COLO668 (cell line): Measurements from ENCODE around the gene EFCAB11.
"Not testable (repeated sequence)": the region's sequence is repeated elsewhere in the genome, so short reads cannot be mapped to it uniquely, and the experiment has no call there.

Experiments
- DNase-seq: peaks from one replicate; lab custom pipeline; 2025; ENCODE audit not compliant: unreplicated experiment; lab: John Stamatoyannopoulos, UW

The EFCAB11 gene

DNA sequence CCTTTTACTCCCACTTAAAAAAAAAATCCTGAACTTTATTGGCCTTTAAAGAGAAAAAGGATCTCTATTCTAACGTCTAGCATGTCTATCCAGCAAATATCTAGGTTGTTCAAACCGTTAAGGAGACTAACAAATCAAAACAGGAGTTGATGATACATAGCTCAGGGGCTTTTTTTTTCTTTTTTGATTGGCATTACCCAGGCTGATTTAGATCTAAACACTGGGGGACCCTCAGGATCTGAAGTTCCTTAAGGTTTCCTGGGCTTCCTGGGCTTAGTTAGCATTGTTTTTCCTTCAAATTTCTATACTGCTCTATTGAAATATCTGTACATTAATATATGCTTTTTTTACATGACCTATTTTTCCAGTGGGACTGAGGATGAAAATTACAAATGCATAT lies 42.3 kb downstream of the EFCAB11 start:
- DNase-seq = no peak

DNA sequence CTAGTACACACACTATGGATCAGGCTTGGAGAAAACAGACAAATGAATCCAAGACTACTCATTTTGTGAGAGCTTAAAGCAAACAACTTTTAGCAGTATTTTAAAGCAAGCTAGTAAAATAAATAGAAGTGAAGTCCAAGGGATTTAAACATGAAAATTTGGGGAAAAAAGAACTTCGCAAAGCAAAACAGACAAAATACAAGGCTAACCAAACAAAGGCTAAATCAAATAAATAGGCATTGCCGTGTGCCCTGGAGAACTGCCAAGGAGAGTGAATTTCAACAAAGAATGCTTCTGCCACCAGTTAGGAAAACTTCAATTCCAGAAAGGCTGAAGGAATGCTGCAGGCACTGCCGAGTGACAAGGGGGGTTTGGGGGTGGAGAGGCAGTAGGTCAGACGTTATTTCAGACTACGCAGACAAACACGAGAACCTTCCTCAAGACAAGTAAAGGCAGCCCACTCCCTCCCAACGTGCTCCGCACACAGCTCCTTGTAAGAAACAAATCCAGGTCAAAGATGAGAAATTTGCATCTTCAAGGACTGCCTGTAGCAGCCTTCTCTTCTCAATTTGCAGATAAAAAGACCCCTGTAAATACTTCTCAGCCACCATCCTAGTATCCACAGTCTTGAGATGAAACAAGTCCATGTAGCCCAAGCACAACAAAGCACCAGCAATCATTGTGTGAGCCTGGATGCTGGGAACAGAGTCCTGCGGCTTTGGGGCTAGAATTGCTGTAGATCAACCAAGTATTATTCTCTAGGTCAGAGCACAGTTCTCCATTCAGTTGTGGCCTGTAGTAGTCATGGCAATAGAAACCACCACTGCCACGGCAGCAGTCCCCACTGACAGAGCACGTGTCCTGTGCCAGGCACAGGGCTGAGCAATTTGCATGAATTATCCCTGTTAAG lies 43.3 kb downstream of the EFCAB11 start:
- no peak for DNase-seq

DNA sequence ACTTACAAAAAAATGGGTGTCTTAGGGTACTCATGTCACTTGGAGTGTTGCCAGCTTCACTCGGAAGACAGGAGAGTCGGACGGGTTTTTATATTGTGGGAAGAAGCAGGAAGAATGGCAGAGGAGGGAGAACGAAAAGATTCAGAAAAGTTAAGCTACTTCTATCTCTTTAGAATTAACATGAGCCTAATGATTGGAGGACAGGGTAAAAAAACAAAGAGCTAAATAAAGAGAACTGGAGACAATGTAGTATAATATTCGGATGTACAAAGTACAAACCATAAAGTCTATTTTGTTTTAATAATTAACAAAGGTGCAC lies 43.9 kb downstream of the EFCAB11 start:
- no peak for DNase-seq

DNA sequence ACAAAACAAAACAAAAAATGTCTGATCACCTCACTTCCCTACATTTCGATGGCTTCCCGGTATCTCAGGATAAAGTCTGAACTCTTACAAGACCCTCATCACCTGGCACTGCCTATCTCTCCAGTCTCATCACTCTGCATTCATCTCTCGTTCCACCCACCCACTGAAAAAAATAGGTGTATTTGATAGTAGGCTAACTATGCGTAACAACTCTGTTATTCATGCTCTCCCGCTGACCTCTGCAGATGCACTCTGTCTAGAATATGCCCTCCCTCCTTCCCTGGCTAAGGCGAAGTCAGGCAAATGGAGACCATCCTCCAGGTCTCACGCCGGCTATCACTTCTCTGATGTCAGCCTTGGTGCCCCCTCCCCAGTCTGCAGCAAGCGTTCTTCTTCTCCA lies 44.9 kb downstream of the EFCAB11 start:
- DNase-seq = no peak

DNA sequence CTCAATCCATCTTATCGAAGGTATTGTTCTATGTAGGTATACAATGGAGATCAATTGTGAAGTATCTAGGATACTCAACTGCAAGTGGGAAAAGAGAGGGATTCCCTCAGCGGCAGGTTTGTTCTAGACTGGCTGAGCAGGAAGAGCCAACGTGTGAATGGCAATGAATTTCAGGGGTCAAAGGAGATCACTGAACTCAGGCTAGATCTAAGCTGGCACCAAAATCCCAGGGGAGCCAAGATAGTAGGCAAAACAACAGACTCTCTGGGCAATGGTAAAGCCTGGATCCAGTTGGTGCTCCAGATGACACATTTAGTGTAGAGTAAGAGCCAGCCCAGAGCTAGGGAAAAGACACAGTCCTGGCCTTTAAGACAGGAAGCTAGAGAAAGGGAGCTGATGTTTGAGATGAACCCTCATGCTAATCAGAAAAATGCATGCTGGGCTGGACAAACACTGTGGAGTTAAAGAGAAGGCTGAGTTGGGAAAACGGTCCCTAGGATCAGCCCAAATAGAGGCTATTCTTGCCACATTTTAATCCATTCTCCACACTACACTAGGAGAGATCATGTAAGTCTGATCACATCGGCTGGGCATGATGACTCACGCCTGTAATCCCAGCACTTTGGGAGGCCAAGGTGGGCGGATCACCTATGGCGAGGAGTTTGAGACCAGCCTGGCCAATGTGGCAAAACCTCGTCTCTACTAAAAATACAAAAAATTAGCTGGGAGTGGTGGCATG lies 45.6 kb downstream of the EFCAB11 start:
- no peak for DNase-seq

DNA sequence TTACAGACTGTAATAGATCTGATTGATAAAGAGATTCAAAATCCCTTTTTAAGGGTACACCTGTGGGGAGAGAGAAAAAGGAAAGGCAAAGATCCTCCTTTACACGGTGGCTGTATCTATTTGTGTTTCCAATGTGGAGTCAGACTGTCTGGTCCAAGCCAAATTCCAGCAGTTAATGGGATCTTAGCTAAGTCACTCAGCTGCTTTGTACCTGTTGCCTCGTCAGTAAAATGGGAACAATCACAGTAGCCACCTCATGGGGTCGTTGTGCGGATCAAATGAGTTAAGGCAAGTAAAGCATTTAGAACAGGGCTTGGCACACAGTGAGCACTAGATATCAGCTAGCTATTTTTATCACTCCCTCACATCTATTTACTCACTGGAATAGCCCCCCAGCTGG lies 46.9 kb downstream of the EFCAB11 start:
- DNase-seq = no peak

DNA sequence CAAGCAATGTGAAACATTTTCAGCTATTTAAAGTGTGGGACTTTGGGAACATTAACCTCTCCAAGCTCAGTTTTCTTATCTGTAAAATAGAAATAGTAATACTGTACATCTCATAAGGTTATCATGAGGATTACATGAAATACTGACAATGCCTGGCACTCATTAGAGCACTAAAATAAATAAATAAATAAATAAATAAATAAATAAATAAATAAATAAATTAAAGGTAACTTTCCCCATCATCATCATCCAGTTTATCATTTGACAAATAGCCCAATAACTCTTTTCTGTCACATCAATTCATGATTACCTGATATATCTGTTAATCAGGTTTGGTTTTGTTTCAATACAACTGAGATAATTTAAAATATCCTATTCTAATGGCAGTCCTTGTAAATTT lies 48.5 kb downstream of the EFCAB11 start:
- DNase-seq = no peak

DNA sequence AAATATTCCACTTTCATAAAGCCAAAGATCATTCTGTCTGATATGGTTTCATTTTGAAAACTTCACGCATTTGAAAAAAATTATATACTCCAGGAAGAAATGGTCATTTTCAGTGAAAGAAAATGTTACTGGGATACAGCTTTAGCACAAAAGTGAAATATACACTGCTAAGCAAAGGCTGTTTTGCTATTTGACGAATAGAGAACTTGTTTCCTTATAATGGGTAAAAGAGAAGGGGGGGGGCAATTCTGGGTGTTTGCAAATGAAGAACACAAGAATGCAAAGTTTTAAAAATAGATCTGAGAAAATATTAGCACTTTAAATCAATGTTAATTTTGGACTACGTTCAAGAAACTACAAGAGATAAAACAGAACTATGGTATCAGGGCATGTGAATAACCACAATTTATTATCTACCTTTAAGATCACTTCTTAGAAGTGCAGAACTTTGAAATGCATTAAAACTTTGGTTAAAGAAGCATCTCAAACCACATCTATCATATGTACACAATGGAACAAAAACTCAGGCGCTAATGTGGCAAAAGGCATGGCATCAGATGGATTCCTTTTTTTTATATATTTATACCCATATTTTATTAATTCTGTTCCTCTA lies 51.1 kb downstream of the EFCAB11 start:
- DNase-seq = no peak

DNA sequence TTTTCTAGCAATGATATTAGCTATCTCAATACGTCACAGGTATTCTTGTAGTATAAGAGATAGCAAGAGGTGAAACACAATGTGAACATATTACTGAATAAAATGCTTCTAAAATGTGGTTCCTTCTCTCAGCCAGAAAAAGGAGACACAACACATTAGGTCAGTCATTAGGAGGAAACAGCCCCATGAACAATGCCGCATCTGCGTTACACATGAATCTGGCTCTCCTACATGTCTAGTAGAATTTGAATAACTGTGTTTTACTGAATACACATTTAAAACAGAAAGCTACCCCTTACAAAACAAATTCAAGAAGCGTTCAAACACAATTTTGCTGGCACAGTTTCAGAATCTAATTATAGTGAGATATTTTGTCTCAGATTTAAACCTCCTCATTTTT lies 51.6 kb downstream of the EFCAB11 start:
- DNase-seq = no peak

DNA sequence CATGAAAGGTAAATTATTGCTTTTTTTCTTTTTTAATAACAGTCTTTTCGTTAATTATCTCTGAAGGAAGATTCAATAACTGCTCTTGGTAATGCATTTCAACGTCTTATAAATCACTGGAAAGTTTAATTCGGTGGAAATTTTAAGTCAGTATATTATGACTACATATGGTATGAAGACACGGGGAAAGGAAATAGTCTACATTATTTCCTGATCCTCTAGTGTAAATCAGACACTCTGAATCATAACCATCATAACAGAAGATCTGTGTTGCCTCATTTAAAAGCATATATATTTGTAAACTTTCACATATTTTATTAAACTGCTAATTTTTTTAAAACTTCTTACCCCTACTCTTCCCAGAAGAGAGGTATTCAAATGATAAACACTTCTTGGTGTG lies 53.7 kb downstream of the EFCAB11 start:
- DNase-seq = no peak

DNA sequence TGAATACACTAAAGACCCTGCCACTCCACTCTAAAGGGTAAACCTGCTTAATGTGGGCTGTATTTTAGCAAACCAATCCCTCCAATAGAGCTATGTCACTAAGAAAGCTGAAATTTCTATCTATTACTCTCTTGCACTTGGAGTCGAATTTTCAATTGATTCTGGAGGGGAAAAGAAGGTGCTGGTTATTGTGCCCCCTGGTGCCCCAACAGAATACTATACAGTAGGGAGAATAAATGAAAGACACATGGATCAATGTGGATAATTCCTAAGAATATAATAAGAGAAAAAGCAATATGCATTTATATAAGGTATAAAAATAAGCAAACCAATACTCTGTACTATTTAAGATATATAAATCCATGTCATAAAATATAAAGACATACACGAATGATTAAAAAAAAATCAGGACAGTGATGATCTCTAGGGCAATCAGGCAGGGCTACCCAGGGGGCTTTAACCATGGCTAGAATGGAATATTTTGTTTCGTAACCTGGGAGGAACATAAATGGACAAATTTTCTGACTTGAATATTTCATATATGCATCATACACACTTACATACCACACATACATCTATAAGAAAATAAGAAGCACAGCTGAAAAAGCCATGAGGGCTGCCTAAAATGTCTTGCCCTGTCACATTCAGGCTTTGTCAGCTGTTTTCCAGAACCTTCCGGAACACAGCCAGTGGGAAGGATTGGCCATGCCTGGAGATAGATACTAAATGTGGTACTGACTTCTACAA lies 54.4 kb downstream of the EFCAB11 start:
- DNase-seq = peak; percentile 39

DNA sequence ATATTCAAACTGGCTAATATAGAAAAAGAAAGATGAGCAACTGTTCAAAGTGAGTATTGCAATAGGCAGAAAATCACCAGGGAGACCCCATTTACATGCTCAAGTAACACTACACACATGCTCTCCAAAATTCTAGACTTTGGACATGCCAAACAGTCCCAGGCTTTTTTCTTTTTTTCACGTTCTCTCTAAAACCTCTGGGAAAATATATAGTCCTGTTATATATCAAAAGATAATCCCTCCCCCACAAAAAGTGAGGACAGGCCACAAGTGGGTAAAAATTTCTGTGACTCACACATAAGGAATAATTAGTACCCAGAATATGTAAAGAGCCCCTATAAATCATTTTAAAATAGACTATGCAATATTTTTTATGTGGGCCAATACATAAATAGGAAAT lies 55.2 kb downstream of the EFCAB11 start:
- no peak for DNase-seq

DNA sequence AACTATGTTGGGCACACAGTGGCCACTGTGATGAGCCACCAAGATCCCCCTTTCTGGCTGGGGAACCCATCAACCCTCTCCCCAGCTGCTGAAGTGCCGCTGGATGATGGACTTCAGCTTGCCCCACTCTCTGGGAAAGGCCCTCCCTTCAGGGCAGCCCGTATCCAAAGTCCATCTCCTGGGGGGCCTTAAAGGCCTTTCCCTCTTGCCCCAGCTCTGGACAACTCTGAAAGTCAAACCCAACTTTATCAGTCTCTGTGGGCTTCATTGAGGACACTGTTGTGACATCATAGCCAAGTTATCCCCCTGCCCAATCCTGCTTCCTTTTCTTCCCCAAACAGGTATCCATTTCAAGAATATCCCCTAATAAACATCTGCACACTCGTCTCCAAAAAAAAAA lies 61.1 kb downstream of the EFCAB11 start:
- not testable (repeated sequence) for DNase-seq

DNA sequence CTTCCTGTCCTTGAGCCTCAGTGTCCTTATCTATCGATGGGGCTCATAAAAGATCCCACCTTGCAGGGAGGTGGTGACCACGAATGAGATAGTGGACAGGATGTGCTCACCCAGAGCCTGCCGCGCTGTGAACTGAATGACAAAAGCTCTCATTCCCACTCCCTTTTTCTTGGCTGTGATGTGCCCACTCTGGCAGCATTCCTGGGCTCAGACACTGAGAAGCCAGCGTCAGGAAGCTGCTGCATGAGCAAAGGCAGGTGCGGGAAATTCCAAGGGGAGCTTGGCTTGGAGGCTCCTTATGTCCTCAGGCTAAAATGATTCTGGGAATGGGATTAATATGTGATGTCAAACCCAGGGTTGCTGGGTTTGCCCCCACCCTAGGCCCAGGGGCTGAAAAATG lies 61.6 kb downstream of the EFCAB11 start:
- no peak for DNase-seq

DNA sequence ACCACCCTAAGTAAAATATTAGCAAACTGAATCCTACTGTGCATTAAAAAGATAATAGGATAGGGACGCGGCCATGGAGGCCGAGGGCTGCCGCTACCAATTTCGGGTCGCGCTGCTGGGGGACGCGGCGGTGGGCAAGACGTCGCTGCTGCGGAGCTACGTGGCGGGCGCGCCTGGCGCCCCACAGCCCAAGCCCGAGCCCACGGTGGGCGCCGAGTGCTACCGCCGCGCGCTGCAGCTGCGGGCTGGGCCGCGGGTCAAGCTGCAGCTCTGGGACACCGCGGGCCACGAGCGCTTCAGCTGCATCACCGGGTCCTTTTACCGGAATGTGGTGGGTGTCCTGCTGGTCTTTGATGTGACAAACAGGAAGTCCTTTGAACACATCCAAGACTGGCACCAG lies 62.8 kb downstream of the EFCAB11 start:
- not testable (repeated sequence) for DNase-seq

DNA sequence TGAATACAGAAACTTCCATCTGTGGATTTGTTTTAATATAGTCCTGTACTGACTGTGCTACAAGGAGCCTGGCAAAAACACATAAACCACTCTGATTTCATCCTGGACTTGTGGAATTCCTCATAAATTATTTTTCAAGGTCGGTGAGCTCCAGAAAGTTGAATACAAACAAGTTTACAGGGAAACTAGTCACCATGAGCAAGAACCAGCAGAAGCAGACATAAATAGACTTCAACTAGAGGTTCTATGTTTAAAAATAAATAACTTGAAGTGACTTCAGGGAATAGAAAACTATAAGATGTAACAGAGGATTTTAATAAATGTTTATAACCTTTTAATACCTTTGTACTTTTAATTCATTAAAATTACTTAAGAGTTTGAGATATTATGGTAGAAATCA lies 63.5 kb downstream of the EFCAB11 start:
- no peak for DNase-seq

DNA sequence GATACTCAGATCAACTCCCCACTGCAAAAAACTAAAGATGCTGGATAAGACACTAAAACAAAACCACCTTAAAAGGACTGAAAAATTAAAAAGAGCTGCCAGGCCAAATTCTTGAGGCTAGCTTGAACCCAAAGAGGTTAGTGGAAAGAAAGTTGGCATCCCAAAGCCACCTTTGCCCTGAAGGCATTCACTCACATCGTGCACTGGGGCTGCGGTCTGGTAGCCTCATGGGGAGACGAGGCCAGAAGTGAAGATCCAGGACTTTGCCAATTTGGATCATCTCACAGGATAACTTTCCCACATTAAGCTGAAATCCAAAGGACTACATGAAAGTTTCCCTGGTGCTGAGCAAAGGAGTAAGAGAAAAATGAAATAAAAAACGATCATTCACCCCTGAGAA lies 63.9 kb downstream of the EFCAB11 start:
- DNase-seq = no peak

DNA sequence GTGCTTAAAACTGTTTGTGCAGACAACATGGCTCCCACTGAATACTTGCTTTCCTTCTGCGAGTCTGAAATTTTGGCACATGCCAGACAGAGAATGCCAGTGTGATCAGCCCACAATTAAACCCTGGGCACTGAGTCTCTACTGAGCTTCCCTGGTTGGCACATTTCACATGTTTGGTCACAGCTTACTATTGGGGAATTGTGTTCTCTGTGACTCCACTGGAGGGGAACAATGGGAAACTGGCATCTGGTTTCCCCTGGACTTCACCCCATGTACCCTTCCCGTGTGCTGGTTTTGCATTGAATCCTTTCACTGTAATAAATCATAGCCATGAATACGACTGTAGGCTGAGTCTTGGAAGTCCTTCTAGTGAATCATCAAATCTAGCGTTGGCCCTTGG lies 64.9 kb downstream of the EFCAB11 start:
- no peak for DNase-seq

DNA sequence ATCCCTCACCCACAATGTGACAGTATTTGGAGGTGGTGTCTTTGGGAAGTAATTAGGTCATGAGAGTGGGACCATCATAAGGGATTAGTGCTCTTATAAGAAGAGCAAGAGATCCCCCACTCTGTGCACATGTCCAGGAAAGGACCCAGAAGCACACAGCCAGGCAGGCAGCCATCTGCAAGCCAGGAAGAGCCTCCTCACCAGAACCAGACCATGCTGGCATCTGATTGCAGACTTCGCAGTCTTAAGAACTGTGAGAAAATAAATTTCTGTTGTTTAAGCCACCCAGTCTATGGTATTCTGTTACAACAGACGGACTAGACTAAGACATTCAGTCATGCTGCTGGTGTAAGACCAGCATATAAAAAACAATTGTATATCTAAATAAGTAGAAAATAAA lies 69.8 kb downstream of the EFCAB11 start:
- no peak for DNase-seq

DNA sequence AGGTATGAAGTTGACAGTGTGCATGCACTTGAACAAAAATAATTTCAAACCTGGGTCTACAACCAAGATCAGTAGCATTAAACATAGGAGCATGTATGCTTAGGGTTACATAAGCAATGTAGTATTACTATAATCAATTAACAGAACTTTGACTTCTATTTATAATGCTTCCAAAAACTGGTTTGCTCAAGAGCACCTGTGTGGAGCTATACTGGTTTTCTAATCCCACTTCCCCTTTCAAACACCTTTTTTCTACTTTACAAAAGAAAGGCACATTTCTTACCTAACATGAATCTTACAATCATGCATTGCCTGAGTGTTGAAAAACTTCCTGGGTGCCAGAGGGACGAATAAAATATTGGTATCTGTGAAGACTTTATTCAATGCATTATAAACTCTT lies 72.7 kb downstream of the EFCAB11 start:
- no peak for DNase-seq

DNA sequence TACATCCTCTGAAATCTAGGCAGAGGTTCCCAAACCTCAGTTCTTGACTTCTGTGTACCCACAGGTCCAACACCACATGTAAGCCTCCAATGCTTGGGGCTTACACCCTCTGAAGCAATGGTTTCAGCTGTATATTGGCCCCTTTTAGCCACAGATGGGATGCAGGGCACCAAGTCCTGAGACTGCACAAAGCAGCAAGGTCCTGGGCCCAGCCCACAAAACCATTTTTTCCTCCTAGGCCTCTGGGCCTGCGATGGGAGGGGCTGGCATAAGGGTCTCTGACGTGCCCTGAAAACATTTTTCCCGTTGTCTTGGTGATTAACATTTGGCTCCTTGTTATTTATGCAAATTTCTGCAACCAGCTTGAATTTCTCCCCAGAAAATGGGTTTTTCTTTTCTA lies 80.4 kb downstream of the EFCAB11 start:
- DNase-seq = not testable (repeated sequence)
